Measurements from ENCODE around the gene PRDM8. TPM values are rescaled to one million over a fixed set of nuclear protein-coding genes. Genes with fewer than 3 reads are reported as not detected.

Gene PRDM8
- total RNA-seq: 50.3 TPM

GRCh38 chr4:80196922-80197573, at the start of gene PRDM8:
PRDM8 (plus strand) TSS chr4:80197503; CDS start chr4:80200081, 2,578 bp downstream.

Other genes with a start within 250 kb of the PRDM8 start
- 40.0 TPM for gene ANTXR2, start 124.3 kb upstream of the PRDM8 start, total RNA-seq
- 0.16 TPM for gene FGF5, start 69.2 kb downstream of the PRDM8 start, total RNA-seq
- 4.3 TPM for gene CFAP299, start 138.2 kb downstream of the PRDM8 start, total RNA-seq